Loucy (cell line): ENCODE data around the gene LRRC46.

Experiments used
- CTCF ChIP-seq: fragments of 200-600 bp; sonication (generic); conservative IDR thresholded peaks from 2 replicates; pipeline ENCODE4 v1.5.1; 2014; ENCODE audit warnings: mild to moderate bottlenecking, antibody characterized with exemption, low read length
- EZH2phosphoT487 ChIP-seq: fragments of 200-600 bp; IDR thresholded peaks from 2 replicates; pipeline ENCODE4 v1.6.1; 2018; ENCODE audit warnings: antibody characterized with exemption, mild to moderate bottlenecking, moderate library complexity, borderline replicate concordance

- TF ChIP-seq CTCF, result no peak
- no peak for TF ChIP-seq EZH2phosphoT487
Measured at GRCh38 chr17:47811709-47812108, 19.8 kb upstream of the LRRC46 start.
